H1 (cell line): ENCODE data around the gene TMTC4. TPM values are rescaled to one million over a fixed set of nuclear protein-coding genes. Genes with fewer than 3 reads are reported as not detected.

Source experiments
- CHD7 ChIP-seq: fragments of 300-600 bp; sonication (generic); IDR thresholded peaks from 2 replicates; pipeline ENCODE4 v1.7.1; 2012; ENCODE audit warnings: low read length, moderate library complexity, mild to moderate bottlenecking, inconsistent platforms; ENCODE audit not compliant: insufficient replicate concordance
- GTF2F1 ChIP-seq: IDR thresholded peaks from 2 replicates; pipeline ENCODE4 v1.6.1; 2012; ENCODE audit warnings: low read depth, low read length, improper control_type of control experiment, borderline replicate concordance
- PHF8 ChIP-seq: fragments of 200-600 bp; sonication (generic); conservative IDR thresholded peaks from 2 replicates; pipeline ENCODE4 v1.7.1; 2012; ENCODE audit warnings: low read depth, mild to moderate bottlenecking, inconsistent platforms, low read length, moderate library complexity
- RXRA ChIP-seq: IDR thresholded peaks from 2 replicates; pipeline ENCODE4 v1.6.1; 2011; ENCODE audit warnings: low read depth, mild to moderate bottlenecking, low read length, moderate library complexity; ENCODE audit not compliant: insufficient read depth
- TAF7 ChIP-seq: optimal IDR thresholded peaks from 2 replicates; pipeline ENCODE3; 2011; ENCODE audit warnings: low read depth, mild to moderate bottlenecking, inconsistent platforms, low read length, moderate library complexity, borderline replicate concordance
- polyA plus RNA-seq, 7 experiments: library from polyadenylated mRNA; depleted of rRNA in 3 of 7; stranded (reverse) in 5 of 7; unstranded in 2 of 7; fragments of >200 nt in 5 of 7; fragments of 200-250 nt in 2 of 7; gene quantifications; 1 replicate in 5 of 7; 2 replicates in 1 of 7; 4 replicates in 1 of 7; pipeline versions ENCODE4 v1.2.1 to v1.2.3, GENCODE V29; 2011 to 2013; ENCODE audit warnings: missing spikeins in 2 of 7, mixed read lengths in 2 of 7
- total RNA-seq: library from RNA; stranded (reverse); fragmentation: NEBNext Ultra II Directional; extraction: Animal tissue kit (Norgen Biotek cat#: 25700); gene quantifications from 2 replicates; pipeline ENCODE4 v1.2.1, GENCODE V29; 2021

Gene TMTC4
- total and polyA plus RNA-seq, 2 of the 8 experiments (the other 6 are each of a cell fraction or from before 2014, with no cell fraction given), result 26.3 to 42.6 TPM

- TF ChIP-seq CHD7 (no peak), PHF8 (no peak), TAF7 (no peak), GTF2F1 (no peak), RXRA (no peak)
Measured at GRCh38 chr13:100611678-100612492, 62.7 kb downstream of the TMTC4 start (continued).
